ENCODE data around the gene RNASE2.

The RNASE2 gene

DNA sequence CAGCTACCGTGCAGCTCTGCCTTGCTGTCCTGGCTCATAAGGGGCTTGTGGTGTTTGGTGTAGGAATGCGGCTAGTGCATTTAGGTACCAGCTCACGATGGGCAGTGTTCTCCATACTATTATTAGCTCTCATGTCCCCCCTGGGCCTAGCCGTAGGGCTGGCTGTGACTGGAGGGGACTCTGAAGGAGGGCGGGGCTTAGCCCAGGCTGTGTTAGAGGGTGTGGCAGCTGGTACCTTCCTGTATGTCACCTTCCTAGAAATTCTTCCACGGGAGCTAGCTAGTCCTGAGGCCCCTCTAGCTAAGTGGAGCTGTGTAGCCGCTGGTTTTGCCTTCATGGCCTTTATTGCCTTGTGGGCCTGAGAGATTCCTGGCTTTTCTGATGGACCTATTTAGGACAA, 45.9 kb downstream of the RNASE2 start:
- Histone ChIP-seq H3K36me3 (peaks cover 3% of the 10 kb centered on the region), H3K4me3 (ENCODE audit: low read depth, low read length) (no peak overlapping the region), H3K9me3 (no peaks in the 10 kb centered on the region), H3K4me1 (peaks cover 11% of the 10 kb centered on the region), H3K27me3 (no peaks in the 10 kb centered on the region)
- DNase-seq: no peak
- TF ChIP-seq, protein P1, sequence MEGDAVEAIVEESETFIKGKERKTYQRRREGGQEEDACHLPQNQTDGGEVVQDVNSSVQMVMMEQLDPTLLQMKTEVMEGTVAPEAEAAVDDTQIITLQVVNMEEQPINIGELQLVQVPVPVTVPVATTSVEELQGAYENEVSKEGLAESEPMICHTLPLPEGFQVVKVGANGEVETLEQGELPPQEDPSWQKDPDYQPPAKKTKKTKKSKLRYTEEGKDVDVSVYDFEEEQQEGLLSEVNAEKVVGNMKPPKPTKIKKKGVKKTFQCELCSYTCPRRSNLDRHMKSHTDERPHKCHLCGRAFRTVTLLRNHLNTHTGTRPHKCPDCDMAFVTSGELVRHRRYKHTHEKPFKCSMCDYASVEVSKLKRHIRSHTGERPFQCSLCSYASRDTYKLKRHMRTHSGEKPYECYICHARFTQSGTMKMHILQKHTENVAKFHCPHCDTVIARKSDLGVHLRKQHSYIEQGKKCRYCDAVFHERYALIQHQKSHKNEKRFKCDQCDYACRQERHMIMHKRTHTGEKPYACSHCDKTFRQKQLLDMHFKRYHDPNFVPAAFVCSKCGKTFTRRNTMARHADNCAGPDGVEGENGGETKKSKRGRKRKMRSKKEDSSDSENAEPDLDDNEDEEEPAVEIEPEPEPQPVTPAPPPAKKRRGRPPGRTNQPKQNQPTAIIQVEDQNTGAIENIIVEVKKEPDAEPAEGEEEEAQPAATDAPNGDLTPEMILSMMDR (IDR thresholded peaks at IDR 0.05; ENCODE audit: low read depth, low read length): no peak

DNA sequence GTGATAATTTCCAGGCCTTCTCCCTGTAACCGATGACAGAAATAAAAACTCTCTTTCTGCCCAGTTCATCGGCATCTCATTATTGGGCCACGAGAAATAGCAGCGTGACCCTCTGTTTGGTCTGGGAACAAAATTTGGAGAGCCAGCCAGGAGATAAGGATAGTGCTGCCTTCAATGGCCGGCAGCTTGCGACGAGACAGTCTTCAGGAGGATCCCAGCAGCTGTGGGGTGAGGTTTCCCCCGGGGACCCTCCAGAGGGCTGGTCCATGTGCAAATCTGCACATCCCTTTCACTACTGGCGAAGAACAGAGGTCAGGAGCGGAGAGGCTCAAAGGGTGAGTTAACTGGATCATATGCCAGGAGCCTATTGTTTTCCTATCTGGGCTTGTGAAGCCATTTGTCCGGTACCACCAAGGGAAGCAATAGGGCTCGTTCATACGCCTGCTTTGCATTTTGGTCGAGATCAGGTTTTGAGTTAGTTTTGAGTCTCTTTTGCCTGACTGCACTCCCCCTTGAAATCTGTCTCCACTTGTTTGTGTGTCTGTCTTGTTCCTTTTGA, 48.6 kb downstream of the RNASE2 start:
- Histone ChIP-seq H3K36me3 (no peaks in the 10 kb centered on the region), H3K4me1 (peaks cover 9% of the 10 kb centered on the region), H3K4me3 (ENCODE audit: low read depth, low read length) (no peak overlapping the region), H3K27me3 (no peaks in the 10 kb centered on the region), H3K9me3 (no peaks in the 10 kb centered on the region)
- TF ChIP-seq, protein P1 (IDR thresholded peaks at IDR 0.05; ENCODE audit: low read depth, low read length): no peak
- DNase-seq: no peak
